Measurements from ENCODE around the gene SLC46A3.
"Not testable (repeated sequence)": the region's sequence is repeated elsewhere in the genome, so short reads cannot be mapped to it uniquely, and the experiment has no call there.

SLC46A3 gene

GRCh38 chr13:28685892-28686291 lies 32.9 kb downstream of the SLC46A3 start:
- in situ Hi-C loops (cut with MboI; ENCODE audit: low sequenced_read_pairs, unreplicated experiment), result loop anchor here (10.0 kb wide), 1 partner anchor 109 kb away; no protein-coding TSS in a partner anchor
- TF ChIP-seq, protein P1, sequence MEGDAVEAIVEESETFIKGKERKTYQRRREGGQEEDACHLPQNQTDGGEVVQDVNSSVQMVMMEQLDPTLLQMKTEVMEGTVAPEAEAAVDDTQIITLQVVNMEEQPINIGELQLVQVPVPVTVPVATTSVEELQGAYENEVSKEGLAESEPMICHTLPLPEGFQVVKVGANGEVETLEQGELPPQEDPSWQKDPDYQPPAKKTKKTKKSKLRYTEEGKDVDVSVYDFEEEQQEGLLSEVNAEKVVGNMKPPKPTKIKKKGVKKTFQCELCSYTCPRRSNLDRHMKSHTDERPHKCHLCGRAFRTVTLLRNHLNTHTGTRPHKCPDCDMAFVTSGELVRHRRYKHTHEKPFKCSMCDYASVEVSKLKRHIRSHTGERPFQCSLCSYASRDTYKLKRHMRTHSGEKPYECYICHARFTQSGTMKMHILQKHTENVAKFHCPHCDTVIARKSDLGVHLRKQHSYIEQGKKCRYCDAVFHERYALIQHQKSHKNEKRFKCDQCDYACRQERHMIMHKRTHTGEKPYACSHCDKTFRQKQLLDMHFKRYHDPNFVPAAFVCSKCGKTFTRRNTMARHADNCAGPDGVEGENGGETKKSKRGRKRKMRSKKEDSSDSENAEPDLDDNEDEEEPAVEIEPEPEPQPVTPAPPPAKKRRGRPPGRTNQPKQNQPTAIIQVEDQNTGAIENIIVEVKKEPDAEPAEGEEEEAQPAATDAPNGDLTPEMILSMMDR (IDR thresholded peaks at IDR 0.05; ENCODE audit: borderline replicate concordance, control extremely low read depth, extremely low read depth, insufficient read depth, missing control alignments), result no peak

GRCh38 chr13:28685114-28685513 lies 33.7 kb downstream of the SLC46A3 start:
- TF ChIP-seq, protein P1 (IDR thresholded peaks at IDR 0.05; ENCODE audit: borderline replicate concordance, control extremely low read depth, extremely low read depth, insufficient read depth, missing control alignments), result no peak
- in situ Hi-C loops (cut with MboI; ENCODE audit: low sequenced_read_pairs, unreplicated experiment), result loop anchor here (10.0 kb wide), 1 partner anchor 110 kb away; no protein-coding TSS in a partner anchor
- DNase-seq (ENCODE audit: low spot score), result no peak

More at GRCh38 chr13:28685892-28686291, 32.9 kb downstream of the SLC46A3 start:
- DNase-seq (ENCODE audit: low spot score), result no peak

DNA sequence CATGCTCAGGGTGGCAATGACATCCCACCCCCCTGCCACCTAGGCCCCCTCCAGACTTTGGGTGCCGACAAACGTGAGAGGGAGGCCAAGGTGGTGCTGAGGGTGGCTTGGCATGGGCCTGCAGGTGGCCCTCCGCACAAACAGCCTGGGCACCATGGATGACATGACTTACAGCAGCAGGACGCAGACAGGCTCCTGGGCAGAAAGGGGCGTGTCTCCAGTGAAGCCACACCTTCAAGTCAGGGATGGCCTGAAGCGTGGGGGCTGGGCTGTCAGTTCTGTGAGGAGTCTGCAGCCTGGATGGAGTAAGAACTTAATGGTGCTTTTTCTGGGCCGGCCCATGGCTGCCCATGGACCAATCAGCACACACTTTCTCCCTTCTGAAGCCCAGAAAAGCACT lies 34.5 kb downstream of the SLC46A3 start:
- TF ChIP-seq, protein P1 (IDR thresholded peaks at IDR 0.05; ENCODE audit: borderline replicate concordance, control extremely low read depth, extremely low read depth, insufficient read depth, missing control alignments), result no peak
- in situ Hi-C loops (cut with MboI; ENCODE audit: low sequenced_read_pairs, unreplicated experiment), result loop anchor here (10.0 kb wide), 1 partner anchor 111 kb away; no protein-coding TSS in a partner anchor
- DNase-seq (ENCODE audit: low spot score), result no peak

DNA sequence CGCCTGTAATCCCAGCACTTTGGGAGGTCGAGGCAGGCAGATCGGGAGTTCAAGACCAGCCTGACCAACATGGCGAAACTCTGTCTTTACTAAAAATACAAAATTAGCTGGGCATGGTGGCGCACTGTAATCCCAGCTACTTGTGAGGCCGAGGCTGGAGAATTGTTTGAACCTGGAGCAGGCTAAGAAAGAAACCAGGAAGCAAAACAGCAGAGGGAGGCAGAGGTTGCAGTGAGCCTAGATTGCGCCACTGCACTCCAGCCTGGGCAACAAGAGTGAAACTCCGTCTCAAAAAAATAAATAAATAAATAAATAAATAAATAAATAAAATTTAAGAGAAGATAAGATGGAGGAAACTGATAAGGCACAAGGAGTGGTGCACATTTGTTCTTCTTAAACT lies 35.6 kb downstream of the SLC46A3 start:
- in situ Hi-C loops (cut with MboI; ENCODE audit: low sequenced_read_pairs, unreplicated experiment), result loop anchor here (10.0 kb wide), 1 partner anchor 112 kb away; no protein-coding TSS in a partner anchor

DNA sequence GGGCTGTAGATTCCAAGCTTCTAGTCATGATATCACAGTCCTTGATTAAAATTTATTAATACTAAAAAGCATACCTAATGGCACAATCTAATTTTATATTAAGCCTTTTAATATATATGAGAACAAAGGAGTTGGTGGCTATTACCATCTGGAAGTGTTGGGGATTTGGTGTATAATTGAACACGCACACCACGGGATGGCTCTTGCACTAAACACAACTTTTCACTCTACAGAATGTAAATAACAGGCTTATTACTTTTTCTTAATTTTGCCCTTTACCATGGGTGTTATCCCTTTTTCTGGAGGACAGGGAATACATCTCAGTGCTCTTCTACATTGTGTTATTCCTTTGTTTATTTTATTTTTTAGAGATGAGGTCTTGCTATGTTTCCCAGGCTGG lies 38.2 kb downstream of the SLC46A3 start:
- no peak for DNase-seq (ENCODE audit: low spot score)
- in situ Hi-C loops (cut with MboI; ENCODE audit: low sequenced_read_pairs, unreplicated experiment), result loop anchor here (10.0 kb wide), 1 partner anchor 114 kb away; no protein-coding TSS in a partner anchor
- TF ChIP-seq, protein P1 (IDR thresholded peaks at IDR 0.05; ENCODE audit: borderline replicate concordance, control extremely low read depth, extremely low read depth, insufficient read depth, missing control alignments), result no peak

More for the DNA sequence above, 35.6 kb downstream of the SLC46A3 start:
- not testable (repeated sequence) for DNase-seq (ENCODE audit: low spot score)

DNA sequence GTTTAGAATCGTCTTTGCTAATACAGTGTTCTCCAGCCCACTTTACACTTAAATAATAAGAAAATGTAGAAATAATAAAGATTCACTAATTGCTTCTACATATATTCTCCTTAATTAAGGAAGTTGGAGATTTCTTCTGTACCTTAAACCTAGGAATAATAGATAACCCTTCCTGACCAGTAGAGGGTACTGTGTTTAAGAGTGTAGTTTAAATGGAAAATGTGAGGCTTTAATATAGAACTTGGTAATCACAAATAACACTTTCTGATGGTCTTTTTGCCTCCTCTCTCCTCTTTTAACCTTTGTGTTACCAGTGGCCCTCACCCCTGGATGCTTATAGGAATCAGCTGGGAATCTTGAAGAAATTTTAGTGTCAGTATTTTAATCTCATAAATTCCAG lies 39.1 kb downstream of the SLC46A3 start:
- TF ChIP-seq, protein P1 (IDR thresholded peaks at IDR 0.05; ENCODE audit: borderline replicate concordance, control extremely low read depth, extremely low read depth, insufficient read depth, missing control alignments), result no peak
- in situ Hi-C loops (cut with MboI; ENCODE audit: low sequenced_read_pairs, unreplicated experiment), result loop anchor here (10.0 kb wide), 1 partner anchor 115 kb away; no protein-coding TSS in a partner anchor
- DNase-seq (ENCODE audit: low spot score), result peak; percentile 27

DNA sequence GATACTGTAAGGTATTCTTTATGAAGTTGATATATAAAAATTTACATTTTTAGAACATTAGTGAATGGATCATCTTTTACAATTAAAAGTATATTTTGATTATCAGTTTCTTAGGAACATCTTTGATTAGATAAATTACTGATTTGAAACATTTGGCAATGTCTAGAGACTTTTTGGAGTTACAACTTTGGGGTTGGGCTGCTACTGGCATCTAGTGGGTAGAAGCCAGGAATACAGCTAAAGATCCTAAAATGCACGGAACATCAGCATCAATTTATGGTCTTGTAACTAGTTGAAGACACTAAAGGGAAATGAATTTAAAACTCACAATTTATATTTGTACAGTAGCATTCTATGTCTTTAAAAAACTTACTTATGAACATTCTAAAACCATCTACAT lies 40.0 kb downstream of the SLC46A3 start:
- DNase-seq (ENCODE audit: low spot score), result no peak
- in situ Hi-C loops (cut with MboI; ENCODE audit: low sequenced_read_pairs, unreplicated experiment), result no loop called here
- TF ChIP-seq, protein P1 (IDR thresholded peaks at IDR 0.05; ENCODE audit: borderline replicate concordance, control extremely low read depth, extremely low read depth, insufficient read depth, missing control alignments), result peak; percentile 18
